OCI-M2 (cell line): ENCODE data around the gene RGR.

Experiments
- DNase-seq: peaks from one replicate; lab custom pipeline; 2025; ENCODE audit not compliant: unreplicated experiment; lab: John Stamatoyannopoulos, UW

Gene RGR

GRCh38 chr10:84217746-84218145, 27.1 kb upstream of the RGR start:
- no peak for DNase-seq

GRCh38 chr10:84221916-84222315, 22.9 kb upstream of the RGR start:
- DNase-seq = no peak

GRCh38 chr10:84224411-84225028, 20.3 kb upstream of the RGR start:
- no peak for DNase-seq

- no peak for DNase-seq
Measured at GRCh38 chr10:84225427-84226173, 19.3 kb upstream of the RGR start, which contains the start of gene LRIT2. Gene LRIT2, minus strand, starts transcription at chr10:84225544. Its CDS starts 24 bp downstream, at chr10:84225520.

GRCh38 chr10:84226616-84227015, 18.2 kb upstream of the RGR start:
- DNase-seq = no peak

GRCh38 chr10:84227810-84228209, 17.0 kb upstream of the RGR start:
- no peak for DNase-seq

GRCh38 chr10:84230359-84230758, 14.5 kb upstream of the RGR start:
- no peak for DNase-seq

GRCh38 chr10:84232376-84232775, 12.5 kb upstream of the RGR start:
- DNase-seq = no peak

GRCh38 chr10:84233940-84234339, 10.9 kb upstream of the RGR start:
- DNase-seq = no peak

GRCh38 chr10:84234479-84234878, 10.4 kb upstream of the RGR start:
- no peak for DNase-seq

- no peak for DNase-seq
Measured at GRCh38 chr10:84235096-84235495, 9.8 kb upstream of the RGR start.

- no peak for DNase-seq
Measured at GRCh38 chr10:84236807-84237198, 8.1 kb upstream of the RGR start.

- DNase-seq = no peak
Measured at GRCh38 chr10:84237199-84238051, 7.4 kb upstream of the RGR start.

- DNase-seq = no peak
Measured at GRCh38 chr10:84238909-84239308, 5.9 kb upstream of the RGR start.

GRCh38 chr10:84241185-84241790, 3.6 kb upstream of the RGR start, which contains the start of gene LRIT1:
Gene LRIT1, minus strand, starts transcription at chr10:84241546. Its CDS starts 107 bp downstream, at chr10:84241439.
- no peak for DNase-seq

- DNase-seq = no peak
Measured at GRCh38 chr10:84243759-84244158, 1.1 kb upstream of the RGR start.

- DNase-seq = no peak
Measured at GRCh38 chr10:84247496-84247895, 2.6 kb downstream of the RGR start.

GRCh38 chr10:84248794-84249193, 3.9 kb downstream of the RGR start:
- no peak for DNase-seq

- no peak for DNase-seq
Measured at GRCh38 chr10:84254552-84255478, 10.0 kb downstream of the RGR start.
